K562 (cell line): Measurements from ENCODE around the gene MMP24. TPM values are rescaled to one million over a fixed set of nuclear protein-coding genes. Genes with fewer than 3 reads are reported as not detected.
A peak's percentile ranks its signal among the peaks of the same experiment; 100 is the strongest.

Source experiments
- ATF7 ChIP-seq: fragments of 450-650 bp; IDR thresholded peaks from 2 replicates; pipeline ENCODE4 v1.7.1; 2014; ENCODE audit warnings: mild to moderate bottlenecking, moderate library complexity
- ETV1 ChIP-seq: fragments of 450-650 bp; conservative IDR thresholded peaks from 2 replicates; pipeline ENCODE4 v1.6.1; 2016; ENCODE audit warnings: missing genetic modification characterization, control low read depth, low read depth, missing compliant biosample characterization
- ETV6 ChIP-seq, 3 experiments: fragments of 150-350 bp in 1 of 3; sonication (generic) in 1 of 3; formaldehyde crosslinking in 1 of 3; IDR thresholded peaks; 2 replicates each; pipeline versions ENCODE4 v1.6.1 to v1.8.0; 2014 to 2022; ENCODE audit warnings: borderline replicate concordance in 2 of 3, low read depth in 2 of 3, antibody characterized with exemption in 1 of 3, low read length in 1 of 3, mild to moderate bottlenecking in 1 of 3, missing genetic modification reagents in 1 of 3
- FOXA3 ChIP-seq, 2 experiments: fragments of 450-650 bp in 1 of 2; sonication (generic) in 1 of 2; formaldehyde crosslinking; IDR thresholded peaks in 1 of 2; conservative IDR thresholded peaks in 1 of 2; 2 replicates each; pipeline versions ENCODE4 v1.4.0 to v1.8.0; 2020 to 2022; ENCODE audit warnings: mild to moderate bottlenecking in 2 of 2, missing genetic modification reagents in 1 of 2
- HNRNPLL ChIP-seq: fragments of 200-400 bp; formaldehyde crosslinking; IDR thresholded peaks from 2 replicates; pipeline ENCODE4 v1.6.1; 2017; ENCODE audit warnings: low read length, low read depth, mild to moderate bottlenecking; ENCODE audit not compliant: poor library complexity, severe bottlenecking
- MBD2 ChIP-seq: sonication (generic); IDR thresholded peaks from 2 replicates; pipeline ENCODE4 v1.6.1; 2016; ENCODE audit warnings: low read depth, borderline replicate concordance
- SMARCE1 ChIP-seq: fragments of 450-650 bp; IDR thresholded peaks from 2 replicates; pipeline ENCODE4 v1.7.1; 2016; ENCODE audit warnings: mild to moderate bottlenecking
- ZNF407 ChIP-seq: fragments of 450-650 bp; IDR thresholded peaks from 2 replicates; pipeline ENCODE4 v1.6.1; 2016; ENCODE audit warnings: low read depth
- ZNF41 ChIP-seq: fragments of 250-450 bp; sonication (Bioruptor Pico); conservative IDR thresholded peaks from 2 replicates; pipeline ENCODE4 v1.4.0; 2020; ENCODE audit warnings: mild to moderate bottlenecking
- ZNF592 ChIP-seq: fragments of 450-650 bp; IDR thresholded peaks from 2 replicates; pipeline ENCODE4 v1.6.1; 2017; ENCODE audit warnings: antibody characterized with exemption, mild to moderate bottlenecking
- polyA plus RNA-seq, 8 experiments: library from polyadenylated mRNA; depleted of rRNA in 4 of 8; stranded (reverse) in 5 of 8; unstranded in 3 of 8; fragments of >200 nt; fragmentation: Nextera tagmentation in 2 of 8; fragmentation: Illumina TruSeq in 1 of 8; extraction: Ambion mirVana in 2 of 8; extraction: Trizol in 1 of 8; gene quantifications; 2 replicates each; pipeline versions ENCODE4 v1.2.1 to v1.2.3, GENCODE V29; 2011 to 2014; ENCODE audit warnings: inconsistent platforms in 1 of 8, missing spikeins in 1 of 8
- total RNA-seq, 7 experiments: library from RNA; depleted of rRNA in 6 of 7; stranded (reverse); fragments of >200 nt in 6 of 7; fragmentation: Illumina TruSeq in 2 of 7; extraction: Trizol in 2 of 7; gene quantifications; 2 replicates each; pipeline versions ENCODE4 v1.2.1 to v1.2.3, GENCODE V29; 2011 to 2021; ENCODE audit warnings: low replicate concordance in 1 of 7
- TF ChIP-seq, protein P1 (sequence below): conservative IDR thresholded peaks from 2 replicates; pipeline ENCODE4 v1.6.1; 2011; ENCODE audit warnings: low read depth, mild to moderate bottlenecking, low read length; ENCODE audit not compliant: control insufficient read depth

MMP24 gene
- total and polyA plus RNA-seq, 9 of the 15 experiments (the other 6 are each of a cell fraction or from before 2014, with no cell fraction given), result 0.03 to 0.07 (median 0.03) TPM; not detected in 6

DNA sequence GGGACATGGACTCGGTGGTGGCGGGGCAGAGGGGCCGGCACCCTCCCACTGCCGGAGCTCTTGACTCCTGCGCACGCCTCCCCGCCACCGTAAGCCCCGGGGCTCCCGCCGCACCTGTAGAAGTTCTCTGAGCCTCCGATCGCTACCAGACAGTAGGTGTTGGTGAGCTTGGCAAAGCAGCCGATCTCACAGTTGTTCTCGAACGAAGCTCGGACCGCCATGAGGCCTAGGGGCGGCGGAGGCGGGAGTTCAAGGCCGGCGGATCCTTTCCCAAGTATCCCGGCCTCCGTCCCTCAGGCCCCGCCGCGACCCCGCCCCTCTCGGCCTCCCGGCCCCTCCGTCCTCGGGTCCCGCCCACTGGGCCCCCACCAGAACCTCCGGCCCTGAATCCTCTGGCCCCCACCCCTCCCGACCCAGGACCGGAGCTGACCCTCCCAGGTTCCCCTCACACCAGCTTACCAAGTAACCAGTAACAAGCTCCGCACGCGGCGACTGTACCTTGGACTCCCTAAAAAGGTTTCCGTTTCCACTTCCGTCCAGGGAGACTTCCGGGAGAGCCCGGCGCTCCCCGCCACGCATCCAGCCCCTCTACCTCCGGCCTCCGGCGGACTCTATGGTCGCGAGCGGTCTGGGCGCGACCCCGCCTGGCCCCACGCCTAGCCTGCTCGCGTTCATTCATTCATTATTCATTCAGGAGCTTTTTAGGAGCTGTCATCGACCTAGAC is 57.9 kb downstream of the MMP24 start, which contains the start of gene EIF6 (continued):
- TF ChIP-seq ZNF592, result 0 out of 2 replicates have a peak, but pooled peaks have one; percentile 14
- peak; percentile 56; the same call in 1 of the 2 replicates for TF ChIP-seq MBD2
- peak; percentile 77 for TF ChIP-seq ETV1 (tag)
- TF ChIP-seq FOXA3 (CRISPR knock-in tag; conservative IDR thresholded peaks at IDR 0.05 in 1 of 2, IDR thresholded peaks at IDR 0.05 in 1 of 2), result 0 out of 4 replicates have a peak, but pooled peaks of 1 of the 2 experiments have one; percentile 46
- peak; percentile 66 for TF ChIP-seq ATF7
- TF ChIP-seq ZNF407, result peak; percentile 83
- TF ChIP-seq ZNF41 (CRISPR knock-in tag), result peak; percentile 50; the same call in 1 of the 2 replicates
- TF ChIP-seq, protein P1, sequence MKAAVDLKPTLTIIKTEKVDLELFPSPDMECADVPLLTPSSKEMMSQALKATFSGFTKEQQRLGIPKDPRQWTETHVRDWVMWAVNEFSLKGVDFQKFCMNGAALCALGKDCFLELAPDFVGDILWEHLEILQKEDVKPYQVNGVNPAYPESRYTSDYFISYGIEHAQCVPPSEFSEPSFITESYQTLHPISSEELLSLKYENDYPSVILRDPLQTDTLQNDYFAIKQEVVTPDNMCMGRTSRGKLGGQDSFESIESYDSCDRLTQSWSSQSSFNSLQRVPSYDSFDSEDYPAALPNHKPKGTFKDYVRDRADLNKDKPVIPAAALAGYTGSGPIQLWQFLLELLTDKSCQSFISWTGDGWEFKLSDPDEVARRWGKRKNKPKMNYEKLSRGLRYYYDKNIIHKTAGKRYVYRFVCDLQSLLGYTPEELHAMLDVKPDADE, result peak; percentile 73; the same call in 1 of the 2 replicates
- peak; percentile 21 for TF ChIP-seq HNRNPLL
- TF ChIP-seq ETV6 (IDR thresholded peaks at IDR 0.05; ENCODE audit: borderline replicate concordance in 1 of 2, low read depth in 2 of 2, low read length in 1 of 2), result peak in 1 of 2 experiments; percentile 67; a peak in 3 of 4 replicates
- TF ChIP-seq ETV6 (CRISPR knock-in tag; IDR thresholded peaks at IDR 0.05; ENCODE audit: borderline replicate concordance), result no peak
- no peak for TF ChIP-seq SMARCE1
